GM12878 (cell line): ENCODE results near the gene NFKBIB. TPM values are rescaled to one million over a fixed set of nuclear protein-coding genes. Genes with fewer than 3 reads are reported as not detected.

Source experiments
- BCL11A ChIP-seq: IDR thresholded peaks from 2 replicates; pipeline ENCODE4 v1.6.1; 2011; ENCODE audit warnings: low read depth, low read length
- BCLAF1 ChIP-seq: fragments of 450-650 bp; IDR thresholded peaks from 2 replicates; pipeline ENCODE4 v1.6.1; 2017; ENCODE audit warnings: antibody characterized with exemption, mild to moderate bottlenecking, moderate library complexity
- CEBPZ ChIP-seq: fragments of 150-350 bp; IDR thresholded peaks from 2 replicates; pipeline ENCODE4 v1.6.1; 2016; ENCODE audit warnings: low read depth, low read length
- ELK1 ChIP-seq: IDR thresholded peaks from 2 replicates; pipeline ENCODE4 v1.6.1; 2012; ENCODE audit warnings: low read depth, low read length, improper control_type of control experiment
- FOXK2 ChIP-seq: fragments of 450-650 bp; IDR thresholded peaks from 2 replicates; pipeline ENCODE4 v1.6.1; 2017; ENCODE audit warnings: mild to moderate bottlenecking, moderate library complexity
- JUNB ChIP-seq: IDR thresholded peaks from 2 replicates; pipeline ENCODE4 v1.6.1; 2016; ENCODE audit warnings: antibody characterized with exemption, mild to moderate bottlenecking
- MEF2A ChIP-seq: IDR thresholded peaks from 2 replicates; pipeline ENCODE4 v1.6.1; 2011; ENCODE audit warnings: low read depth, mild to moderate bottlenecking, low read length, moderate library complexity; ENCODE audit not compliant: insufficient read depth
- MTA2 ChIP-seq: fragments of 450-650 bp; IDR thresholded peaks from 2 replicates; pipeline ENCODE4 v1.6.1; 2016; ENCODE audit warnings: low read depth, mild to moderate bottlenecking, moderate library complexity
- MXI1 ChIP-seq: fragments of 150-350 bp; IDR thresholded peaks from 2 replicates; pipeline ENCODE4 v1.6.1; 2011; ENCODE audit warnings: low read depth, mild to moderate bottlenecking, inconsistent platforms, low read length, improper control_type of control experiment
- NFYA ChIP-seq: IDR thresholded peaks from 2 replicates; pipeline ENCODE4 v1.6.1; 2011; ENCODE audit warnings: low read depth, mild to moderate bottlenecking, low read length, improper control_type of control experiment, borderline replicate concordance
- PBX3 ChIP-seq: IDR thresholded peaks from 2 replicates; pipeline ENCODE4 v1.6.1; 2011; ENCODE audit warnings: mild to moderate bottlenecking, low read depth, low read length, moderate library complexity; ENCODE audit not compliant: insufficient replicate concordance
- RFX5 ChIP-seq: IDR thresholded peaks from 2 replicates; pipeline ENCODE4 v1.6.1; 2011; ENCODE audit warnings: low read depth, low read length, improper control_type of control experiment
- SIN3A ChIP-seq: IDR thresholded peaks from 2 replicates; pipeline ENCODE4 v1.6.1; 2012; ENCODE audit warnings: low read depth, low read length, improper control_type of control experiment
- SMAD1 ChIP-seq: fragments of 450-650 bp; IDR thresholded peaks from 2 replicates; pipeline ENCODE4 v1.6.1; 2018; ENCODE audit warnings: mild to moderate bottlenecking, low read depth; ENCODE audit not compliant: partially characterized antibody
- SREBF2 ChIP-seq: IDR thresholded peaks from 2 replicates; pipeline ENCODE4 v1.6.1; 2012; ENCODE audit warnings: mild to moderate bottlenecking, low read length
- WRNIP1 ChIP-seq: IDR thresholded peaks from 2 replicates; pipeline ENCODE4 v1.6.1; 2011; ENCODE audit warnings: low read depth, low read length, improper control_type of control experiment, borderline replicate concordance
- YY1 ChIP-seq: IDR thresholded peaks from 2 replicates; pipeline ENCODE4 v1.6.1; 2011; ENCODE audit warnings: low read depth, mild to moderate bottlenecking, low read length
- polyA plus RNA-seq, 11 experiments: library from polyadenylated mRNA; depleted of rRNA in 4 of 11; unstranded in 6 of 11; stranded (reverse) in 5 of 11; fragments of >200 nt; fragmentation: Nextera tagmentation in 4 of 11; fragmentation: Illumina TruSeq in 1 of 11; extraction: Ambion mirVana in 4 of 11; extraction: Trizol in 1 of 11; gene quantifications; 1 replicate in 1 of 11; 2 replicates in 10 of 11; pipeline versions ENCODE4 v1.2.1 to v1.2.3, GENCODE V29; 2011 to 2016; ENCODE audit warnings: inconsistent platforms in 2 of 11, missing spikeins in 2 of 11, low read depth in 1 of 11
- total RNA-seq, 4 experiments: library from RNA; depleted of rRNA in 3 of 4; stranded (reverse); fragments of >200 nt in 3 of 4; fragmentation: Illumina TruSeq in 1 of 4; extraction: Trizol in 1 of 4; gene quantifications; 2 replicates each; pipeline versions ENCODE4 v1.2.1 to v1.2.3, GENCODE V29; 2013 to 2021

The NFKBIB gene
- total and polyA plus RNA-seq, 10 of the 15 experiments (the other 5 are each of a cell fraction or from before 2014, with no cell fraction given): 1.2 to 60.9 (median 31.0) TPM

GRCh38 chr19:38930776-38931520, 31.2 kb downstream of the NFKBIB start, which contains the start of gene MRPS12 (continued):
- peak; percentile 83 for TF ChIP-seq PBX3
- TF ChIP-seq JUNB: no peak
- no peak for TF ChIP-seq SREBF2
- no peak for TF ChIP-seq ELK1
- no peak; the same call in none of the 2 replicates for TF ChIP-seq SIN3A
- no peak; the same call in 1 of the 2 replicates for TF ChIP-seq WRNIP1
- TF ChIP-seq RFX5: peak; percentile 78; the same call in 1 of the 2 replicates
- TF ChIP-seq FOXK2: no peak
- TF ChIP-seq MEF2A: no peak
- no peak for TF ChIP-seq BCLAF1
- TF ChIP-seq BCL11A: no peak
- TF ChIP-seq MXI1: peak; percentile 92
- no peak for TF ChIP-seq MTA2
- TF ChIP-seq SMAD1: no peak
- TF ChIP-seq CEBPZ: peak; percentile 75
- no peak for TF ChIP-seq YY1
- TF ChIP-seq NFYA: peak; percentile 75
